ENCODE data around the gene CASP8AP2. TPM values are rescaled to one million over a fixed set of nuclear protein-coding genes. Genes with fewer than 3 reads are reported as not detected.
A peak's percentile ranks its signal among the peaks of the same experiment; 100 is the strongest.

CASP8AP2 gene
- polyA plus RNA-seq, 1 donor from 2014 or later: 16.8 TPM

- no peak for TF ChIP-seq REST (IDR thresholded peaks at IDR 0.05; ENCODE audit: borderline replicate concordance)
- H3K9me3 ChIP-seq (ENCODE audit: low read length): no peaks in the 10 kb centered on the region
- peak overlapping the region; percentile 68 for H3K4me2 ChIP-seq (ENCODE audit: low read length)
- H3K4me3 ChIP-seq (ENCODE audit: low read length): peak overlapping the region; percentile 79
- no peaks in the 10 kb centered on the region for H4K20me1 ChIP-seq (ENCODE audit: insufficient read depth)
- no peaks in the 10 kb centered on the region for H3F3A ChIP-seq (ENCODE audit: insufficient read depth, low read length, poor library complexity, severe bottlenecking)
- no peaks in the 10 kb centered on the region for H3K27me3 ChIP-seq (ENCODE audit: insufficient read depth, low read depth, low read length)
- H2AFZ ChIP-seq (ENCODE audit: low read depth, low read length): peak overlapping the region; percentile 75
- no peaks in the 10 kb centered on the region for H3K36me3 ChIP-seq (ENCODE audit: insufficient read depth, low read length)
- peak overlapping the region; percentile 76 for H3K27ac ChIP-seq (ENCODE audit: low read length)
- H3K79me2 ChIP-seq (replicated peaks; ENCODE audit: insufficient read depth, low read length): peaks cover 8% of the 10 kb centered on the region
- H3K9me2 ChIP-seq (ENCODE audit: insufficient read depth, low read length): no peaks in the 10 kb centered on the region
- peak overlapping the region; percentile 72 for H3K9ac ChIP-seq (ENCODE audit: low read length)
These were observed 10.7 kb upstream of the CASP8AP2 start for GRCh38 chr6:89818977-89819335.

GRCh38 chr6:89819336-89820130 lies 10.1 kb upstream of the CASP8AP2 start, which contains the start of gene MDN1:
Gene MDN1, minus strand, starts transcription at chr6:89819794. Its CDS starts 187 bp downstream, at chr6:89819607.
- H3K36me3 ChIP-seq (ENCODE audit: insufficient read depth, low read length): no peaks in the 10 kb centered on the region
- H3K4me2 ChIP-seq (ENCODE audit: low read length): peak within 1 kb of the TSS; percentile 68
- peak; percentile 94 for TF ChIP-seq POLR2AphosphoS5 (IDR thresholded peaks at IDR 0.05)
- peak; percentile 66 for TF ChIP-seq EP300 (conservative IDR thresholded peaks at IDR 0.05; ENCODE audit: poor library complexity, severe bottlenecking)
- TF ChIP-seq EZH2 (IDR thresholded peaks at IDR 0.05; ENCODE audit: borderline replicate concordance, insufficient read depth, low read length, poor library complexity, severe bottlenecking): no peak
- no peak for TF ChIP-seq CTCF (IDR thresholded peaks at IDR 0.05; ENCODE audit: poor library complexity, severe bottlenecking)
- peak; percentile 54 for TF ChIP-seq REST (IDR thresholded peaks at IDR 0.05; ENCODE audit: borderline replicate concordance)
- peak; percentile 66 for TF ChIP-seq TAF1 (IDR thresholded peaks at IDR 0.05; ENCODE audit: low read depth)
- TF ChIP-seq MXI1 (conservative IDR thresholded peaks at IDR 0.05; ENCODE audit: poor library complexity, severe bottlenecking): peak; percentile 99
- peak; percentile 10 for TF ChIP-seq SMC3 (conservative IDR thresholded peaks at IDR 0.05; ENCODE audit: poor library complexity)
- TF ChIP-seq RAD21 (conservative IDR thresholded peaks at IDR 0.05): no peak
- no peaks in the 10 kb centered on the region for H4K20me1 ChIP-seq (ENCODE audit: insufficient read depth)
- H3K27me3 ChIP-seq (ENCODE audit: insufficient read depth, low read depth, low read length): no peaks in the 10 kb centered on the region
- H3K4me3 ChIP-seq (ENCODE audit: low read length): peak within 1 kb of the TSS; percentile 79
- H3K9me2 ChIP-seq (ENCODE audit: insufficient read depth, low read length): no peaks in the 10 kb centered on the region
- H3K9ac ChIP-seq (ENCODE audit: low read length): peak within 1 kb of the TSS; percentile 72
- no peaks in the 10 kb centered on the region for H3K9me3 ChIP-seq (ENCODE audit: low read length)
- peaks cover 8% of the 10 kb centered on the region for H3K79me2 ChIP-seq (replicated peaks; ENCODE audit: insufficient read depth, low read length)
- H3F3A ChIP-seq (ENCODE audit: insufficient read depth, low read length, poor library complexity, severe bottlenecking): no peaks in the 10 kb centered on the region
- H3K27ac ChIP-seq (ENCODE audit: low read length): peak within 1 kb of the TSS; percentile 76
- H2AFZ ChIP-seq (ENCODE audit: low read depth, low read length): peak within 1 kb of the TSS; percentile 83
